OCI-LY7 (cell line): ENCODE measurements around the gene CREB3.

ENCODE experiments used
- CTCF ChIP-seq: fragments of 200-600 bp; sonication (generic); conservative IDR thresholded peaks from 2 replicates; pipeline ENCODE4 v1.5.1; 2014; ENCODE audit warnings: mild to moderate bottlenecking, antibody characterized with exemption, low read length, moderate library complexity, mixed read lengths
- EZH2phosphoT487 ChIP-seq: fragments of 200-600 bp; sonication (generic); IDR thresholded peaks from 2 replicates; pipeline ENCODE4 v1.6.1; 2018; ENCODE audit warnings: low read depth, borderline replicate concordance, mild to moderate bottlenecking, mixed run types, antibody characterized with exemption, low read length, moderate library complexity, mixed read lengths

- TF ChIP-seq CTCF (peak; percentile 56), EZH2phosphoT487 (no peak)
These were observed 505 bp downstream of the CREB3 start for GRCh38 chr9:35732800-35733541.
